Stimulated activated CD8-positive, alpha-beta memory T cell treated with anti-CD3 and anti-CD28 coated beads, Interleukin-2, amount 100 ng/mL, for 48 hours (primary cell): ENCODE measurements around the gene TSKS.
"Not testable (repeated sequence)": the region's sequence is repeated elsewhere in the genome, so short reads cannot be mapped to it uniquely, and the experiment has no call there.

ENCODE experiments used
- DNase-seq, 2 donors: peaks; one replicate each; pipeline ENCODE4 v3.0.0-alpha.2; 2020; ENCODE audit warnings: low read depth in 2 of 2

The TSKS gene

DNA sequence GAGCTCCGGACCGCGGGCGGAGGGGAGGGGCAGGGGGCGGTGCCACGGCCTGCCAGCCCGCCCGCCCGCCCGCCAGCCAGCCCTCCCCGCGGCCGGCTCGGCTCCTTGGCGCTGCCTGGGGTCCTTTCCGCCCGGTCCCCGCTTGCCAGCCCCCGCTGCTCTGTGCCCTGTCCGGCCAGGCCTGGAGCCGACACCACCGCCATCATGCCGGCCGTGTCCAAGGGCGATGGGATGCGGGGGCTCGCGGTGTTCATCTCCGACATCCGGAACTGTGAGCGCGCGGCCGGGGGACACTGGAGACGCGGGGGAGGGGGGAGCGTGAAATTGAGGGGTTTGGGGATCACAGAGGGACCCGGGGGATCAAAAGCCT, 3.8 kb upstream of the TSKS start, which contains the start of gene AP2A1:
AP2A1 (plus strand) TSS at position 72 of the 370 bp plus-strand sequence; CDS start at position 205, 133 bp downstream.
- DNase-seq: no peak

DNA sequence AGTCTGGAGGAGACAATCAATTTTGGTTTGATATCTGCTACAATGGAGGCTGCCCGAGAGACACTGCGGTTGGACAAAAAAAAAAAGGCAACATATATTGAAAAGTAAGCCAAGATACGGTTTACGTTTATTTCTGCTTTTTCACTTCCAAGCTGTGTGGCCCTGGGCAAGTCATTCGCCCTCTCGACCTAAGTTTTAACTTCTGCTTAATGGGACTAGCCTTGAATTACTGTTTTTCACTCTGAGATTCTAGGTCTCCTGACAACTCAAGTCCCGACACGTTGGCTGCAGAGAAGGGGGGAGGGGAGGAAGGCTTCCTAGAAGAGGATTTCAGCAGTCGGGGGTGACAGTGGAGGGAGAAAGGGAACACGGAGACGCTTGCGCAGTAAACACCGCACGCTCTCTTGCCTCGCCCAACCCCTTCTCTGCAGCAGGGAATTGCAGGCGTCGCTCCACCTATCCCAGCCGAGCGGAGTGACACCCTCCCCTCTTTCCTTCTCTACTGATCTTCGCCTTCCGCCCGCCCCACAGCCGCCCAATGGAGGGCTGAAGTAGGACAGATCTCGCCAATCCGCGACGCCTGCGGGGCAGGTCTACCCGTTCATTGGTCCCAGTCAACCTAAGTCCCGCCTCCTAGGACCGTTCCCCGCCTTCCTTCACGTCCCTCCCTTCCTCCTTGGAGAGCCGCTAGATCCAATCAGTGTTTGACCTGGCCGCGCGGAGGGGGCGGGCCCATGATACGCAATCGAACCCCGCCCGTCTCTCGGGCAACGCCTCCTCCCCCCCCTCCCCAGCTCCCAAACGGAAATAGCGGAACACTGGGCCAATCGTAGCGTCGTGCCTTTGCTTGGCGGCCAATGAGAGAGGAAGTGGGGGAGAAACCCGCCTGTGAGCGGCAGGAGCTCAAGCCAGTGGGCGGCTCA, 3.2 kb upstream of the TSKS start:
- DNase-seq: peak; percentile 97

DNA sequence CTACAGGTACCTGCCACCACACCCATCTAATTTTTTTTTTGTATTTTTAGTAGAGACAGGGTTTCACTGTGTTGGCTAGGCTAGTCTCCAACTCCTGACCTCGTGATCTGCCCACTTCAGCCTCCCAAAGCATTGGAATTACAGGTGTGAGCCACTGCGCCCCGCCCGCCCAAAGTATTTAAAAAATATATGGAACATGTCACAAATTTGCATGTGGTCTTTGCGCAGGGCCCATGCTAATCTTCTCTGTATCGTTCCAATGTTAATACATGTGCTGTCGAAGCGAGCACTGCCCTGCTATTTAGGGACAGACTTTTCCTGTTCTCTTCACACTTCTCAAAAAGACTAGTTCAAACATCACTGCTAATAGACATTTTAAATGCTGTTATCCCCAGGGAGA, 1.2 kb upstream of the TSKS start:
- DNase-seq: no peak

DNA sequence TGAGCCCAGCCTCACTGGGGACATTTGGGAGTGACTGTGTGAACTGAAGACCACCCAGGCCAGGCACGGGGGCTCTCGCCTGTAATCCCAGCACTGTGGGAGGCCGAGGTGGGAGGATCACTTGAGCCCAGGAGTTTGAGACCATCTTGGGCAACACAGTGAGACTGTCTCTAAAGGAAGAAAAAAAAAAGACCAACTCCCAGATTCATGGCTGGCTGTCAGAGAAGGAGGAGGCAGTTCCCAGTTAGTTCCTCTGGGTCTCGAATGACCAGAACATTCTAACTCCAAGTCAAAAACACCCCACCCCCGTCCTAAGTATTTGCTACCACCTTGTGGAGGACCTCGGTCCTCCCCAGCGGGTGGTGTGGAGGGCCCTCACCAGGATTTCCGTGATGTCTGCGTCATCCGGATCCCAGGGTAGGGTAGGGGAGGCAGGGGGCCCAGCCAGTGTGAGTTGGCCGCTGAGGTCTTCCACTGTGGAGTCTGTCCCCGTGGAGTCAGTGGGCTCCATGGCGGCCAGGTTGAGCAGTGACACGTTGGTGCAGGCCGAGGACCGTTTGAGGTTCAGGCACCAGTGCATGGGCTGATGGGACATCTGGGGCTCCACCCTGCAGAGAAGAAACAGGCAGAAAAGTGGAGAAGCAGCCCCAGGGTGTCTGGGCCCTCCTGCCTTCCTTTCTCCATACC, 1.3 kb downstream of the TSKS start:
- no peak for DNase-seq

DNA sequence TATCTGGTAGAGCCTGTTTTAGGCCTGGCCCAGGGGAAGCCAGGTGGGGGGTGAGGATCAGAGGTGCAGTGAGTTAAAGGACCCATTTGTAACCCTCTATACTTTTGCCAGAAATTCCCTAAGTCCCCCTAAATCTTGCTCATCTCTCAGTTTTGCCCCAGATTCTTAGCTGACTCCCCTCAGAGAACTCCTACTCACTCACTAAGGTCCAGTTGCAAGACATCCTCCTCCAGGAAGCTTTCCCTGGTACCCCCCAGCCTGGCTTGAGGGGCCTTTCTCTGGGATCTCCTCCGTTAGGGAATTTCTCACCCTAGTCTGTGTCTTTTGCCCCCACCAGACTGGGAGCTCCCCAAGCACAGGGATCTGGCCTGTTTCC, 1.9 kb downstream of the TSKS start:
- no peak for DNase-seq

DNA sequence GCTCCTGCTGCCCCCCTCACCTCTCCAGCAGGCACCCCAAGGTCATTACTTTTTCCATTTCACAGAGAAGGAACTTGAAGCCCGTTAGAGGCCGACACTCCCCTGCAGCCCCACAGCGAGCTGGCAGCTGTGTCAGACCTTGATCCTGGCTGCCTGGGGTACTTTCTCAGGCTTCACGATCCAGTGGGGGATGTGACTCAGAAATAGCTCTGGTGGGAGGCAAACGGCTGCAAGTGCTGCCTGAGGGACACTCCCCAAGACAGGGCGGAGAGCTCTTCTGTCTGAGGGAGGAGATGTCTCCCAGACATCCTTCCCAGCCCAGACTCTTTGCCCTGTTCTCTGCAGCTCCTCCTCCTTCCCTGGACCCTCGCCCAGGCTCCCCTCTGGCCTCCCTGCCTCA, 4.8 kb downstream of the TSKS start:
- no peak for DNase-seq

DNA sequence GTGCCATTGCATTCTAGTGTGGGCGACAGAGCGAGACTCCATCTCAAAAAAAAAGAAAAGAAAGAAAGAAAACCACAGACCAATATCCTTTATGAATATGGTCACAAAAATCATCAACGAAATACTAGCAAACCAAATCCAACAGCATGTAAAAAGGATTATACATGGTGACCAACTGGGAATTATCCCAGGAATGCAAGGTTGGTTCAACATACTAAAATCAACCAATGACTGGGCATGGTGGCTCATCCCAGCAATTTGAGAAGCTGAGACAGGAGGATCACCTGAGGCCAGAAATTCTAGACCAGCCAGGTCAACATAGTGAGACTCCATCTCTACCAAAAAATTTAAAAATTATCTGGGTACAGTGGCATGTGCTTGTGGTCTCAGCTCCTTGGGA, 7.2 kb downstream of the TSKS start:
- no peak for DNase-seq

DNA sequence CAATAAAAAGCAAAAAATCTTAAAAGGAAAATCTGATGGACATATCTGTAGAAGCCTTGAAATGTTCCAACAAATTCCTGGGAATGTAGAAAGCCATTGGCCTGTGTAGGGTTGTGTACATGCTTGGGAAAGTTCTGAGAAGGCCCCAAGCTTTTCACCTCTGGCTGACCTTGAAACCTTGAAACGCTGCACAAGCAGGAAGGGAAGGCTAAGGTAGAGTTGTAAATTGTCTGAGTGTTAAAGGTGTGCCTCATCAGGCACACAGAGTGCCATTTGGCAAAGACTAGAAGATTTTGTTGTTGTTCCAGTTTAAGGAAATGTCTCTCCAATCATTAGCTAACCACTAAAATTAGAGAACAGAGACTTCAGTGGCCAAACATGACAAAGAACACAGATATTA, 10.4 kb downstream of the TSKS start:
- DNase-seq: no peak

DNA sequence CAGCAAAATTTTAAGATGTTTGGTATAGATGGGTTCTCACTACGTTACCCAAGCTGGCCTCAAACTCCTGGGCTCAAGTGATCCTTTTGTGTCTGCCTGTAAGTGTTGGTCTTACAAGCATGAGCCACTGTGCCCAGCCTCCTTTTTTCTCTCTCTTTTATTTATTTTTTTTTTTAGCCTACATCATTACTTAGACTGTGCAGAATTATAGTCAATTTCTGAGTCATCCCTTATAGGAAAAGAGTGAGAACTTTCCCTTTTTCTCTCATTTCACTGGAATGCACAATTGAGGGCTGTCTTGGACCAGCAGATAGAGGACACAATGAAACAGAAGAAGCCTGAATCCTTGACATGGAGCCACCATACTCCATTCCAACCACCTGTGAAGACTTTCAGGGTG, 13.3 kb downstream of the TSKS start:
- no peak for DNase-seq

DNA sequence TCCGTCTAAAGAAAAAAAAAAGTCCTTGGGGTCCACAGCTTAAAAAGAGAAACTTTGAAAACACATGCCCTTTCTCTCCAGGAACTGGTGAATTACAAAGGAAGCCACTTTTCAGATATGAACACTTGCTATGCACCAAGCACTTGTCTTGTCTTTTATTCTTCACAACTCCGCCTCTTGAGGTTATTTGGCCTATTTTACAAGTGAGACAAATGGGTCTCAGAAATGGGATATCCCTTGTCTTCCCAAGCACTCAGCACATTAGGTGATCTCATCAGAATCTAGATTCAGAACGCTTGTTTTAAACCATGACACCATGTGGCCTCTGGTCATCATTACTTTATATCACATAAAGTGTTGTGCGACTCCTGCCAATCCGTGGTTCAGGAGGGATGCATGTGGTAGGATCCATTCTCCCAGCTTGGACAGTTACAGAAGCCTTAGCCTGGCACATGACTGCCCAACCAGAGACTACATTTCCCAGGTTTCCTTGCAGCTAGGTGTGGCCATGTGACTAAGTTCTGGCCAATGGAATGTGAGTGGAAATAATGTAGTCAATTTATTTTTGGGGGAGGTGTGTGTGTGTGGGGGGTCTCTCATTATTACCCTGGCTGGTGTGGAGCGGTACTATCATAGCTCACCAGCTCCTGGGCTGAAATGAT, 13.9 kb downstream of the TSKS start:
- DNase-seq: no peak

DNA sequence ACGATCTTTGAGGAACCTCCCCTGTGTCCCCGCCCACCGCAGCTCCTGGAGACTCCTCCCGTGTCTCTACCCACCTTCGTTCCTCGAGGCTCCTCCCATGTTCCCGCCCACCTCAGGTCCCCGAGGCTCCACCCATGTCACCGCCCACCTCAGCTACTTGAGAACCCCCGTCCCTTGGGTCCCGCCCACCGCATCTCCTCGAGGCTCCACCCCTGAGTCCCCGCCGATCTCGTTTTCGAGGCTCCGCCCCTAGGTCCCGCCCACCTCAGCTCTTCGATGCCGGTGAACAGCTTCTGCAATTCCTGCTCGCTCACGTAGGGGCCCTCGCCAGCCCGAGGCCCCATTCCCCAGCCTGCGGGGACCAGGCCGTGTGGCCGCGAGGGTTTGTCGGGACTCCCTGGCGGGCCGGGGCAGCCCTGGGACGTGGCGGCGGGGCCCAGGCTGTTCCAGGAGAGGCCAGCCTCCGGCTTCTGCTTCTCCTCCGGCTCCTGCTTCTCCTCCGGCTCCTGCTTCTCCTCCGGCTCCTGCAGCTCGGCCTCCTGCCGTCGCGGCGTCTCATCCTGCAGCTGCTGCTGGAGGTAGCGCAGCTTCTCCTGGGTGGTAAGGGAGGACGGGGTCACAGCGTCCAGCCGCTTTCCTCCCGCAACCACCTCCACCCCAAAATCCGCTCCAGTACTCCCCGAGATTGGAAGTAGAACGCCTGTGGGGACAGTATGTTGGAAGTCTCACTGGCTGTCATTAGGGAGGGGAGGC, 16.7 kb downstream of the TSKS start:
- peak; percentile 37 to 69 for DNase-seq

DNA sequence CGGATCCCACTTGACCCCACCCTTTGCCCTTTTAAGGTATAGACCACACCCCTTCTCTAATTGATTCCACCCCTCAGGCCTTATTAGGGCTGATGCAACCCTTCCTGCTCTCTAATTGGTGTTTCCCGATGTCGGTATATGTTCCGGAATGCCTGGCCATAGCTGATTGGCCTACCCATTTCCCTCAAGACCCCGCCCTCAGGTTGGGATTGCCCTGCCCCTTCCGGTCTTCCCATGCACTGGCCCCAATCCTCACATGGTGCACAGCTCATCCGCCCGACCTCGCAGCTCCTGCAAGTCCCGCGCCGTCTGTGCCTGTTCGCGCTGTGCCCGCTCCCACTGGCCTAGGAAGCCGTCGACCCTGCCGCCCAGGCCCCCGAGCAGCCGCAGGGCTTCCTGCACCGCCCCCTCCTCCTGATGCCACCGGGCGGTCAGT, 18.1 kb downstream of the TSKS start:
- no peak for DNase-seq

DNA sequence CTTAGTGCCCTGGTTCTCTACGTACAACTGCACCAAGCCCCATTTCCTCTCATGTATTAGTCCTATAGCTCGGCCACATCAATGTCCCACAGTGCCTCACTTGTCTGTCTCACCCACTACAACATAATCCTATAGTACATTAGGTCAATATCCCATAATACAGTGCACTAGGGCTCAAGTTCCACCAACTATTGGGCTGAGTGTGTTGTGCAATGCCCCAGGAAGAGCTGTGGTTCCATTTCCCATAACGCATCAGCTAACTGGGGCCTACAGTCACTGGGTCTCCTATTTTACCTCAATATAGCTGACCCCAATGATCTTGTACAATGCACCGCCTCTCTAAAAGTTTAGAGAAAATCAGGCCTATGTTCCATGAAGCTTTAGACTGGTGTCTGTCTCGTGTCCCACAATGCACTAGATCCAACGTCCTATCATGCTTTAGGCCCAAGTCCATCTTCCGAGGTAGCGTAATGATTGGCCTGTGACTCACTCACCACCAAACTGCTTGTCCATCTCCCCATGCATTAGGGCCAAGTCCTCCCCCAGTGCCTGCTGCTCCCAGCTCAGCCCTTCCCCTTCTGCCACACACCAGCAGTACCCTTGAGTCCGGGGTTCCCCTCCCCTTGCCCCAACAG, 21.8 kb downstream of the TSKS start:
- no peak for DNase-seq

DNA sequence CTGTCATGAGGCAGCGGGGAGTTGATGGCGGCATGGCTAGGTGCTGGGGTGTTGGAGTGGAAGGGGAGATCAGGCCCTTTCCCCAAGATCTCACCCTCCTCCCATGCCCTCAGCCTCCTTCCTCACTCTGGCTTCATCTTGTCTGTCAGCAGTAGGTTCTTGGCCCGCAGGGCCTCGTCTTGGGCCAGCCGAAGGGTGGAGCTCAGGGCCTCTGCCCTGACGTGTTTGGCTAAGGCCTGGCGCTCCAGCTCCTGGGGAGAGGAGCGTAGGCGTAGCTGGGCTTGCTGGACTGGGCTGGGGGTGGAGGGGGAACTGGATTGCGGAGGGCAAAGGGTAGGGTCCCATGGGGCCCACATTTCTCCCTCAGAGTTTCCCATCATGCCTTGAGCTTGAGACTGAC, 23.2 kb downstream of the TSKS start:
- no peak for DNase-seq

DNA sequence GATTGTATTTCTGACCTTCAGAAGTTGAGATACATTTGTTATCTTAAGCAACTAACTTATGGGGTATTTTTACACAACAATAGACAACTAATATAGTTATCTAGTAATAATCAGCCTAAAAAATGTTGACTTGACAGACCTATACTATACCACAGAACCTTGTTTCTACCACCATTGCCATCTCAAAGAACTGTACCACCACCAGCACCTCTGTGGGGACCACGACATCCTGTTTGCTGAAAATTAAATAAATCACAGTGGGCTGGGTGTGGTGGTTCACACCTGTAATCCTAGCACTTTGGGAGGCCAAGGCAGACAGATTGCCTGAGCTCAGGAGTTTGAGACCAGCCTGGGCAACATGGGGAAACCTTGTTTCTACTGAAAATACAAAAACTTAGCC, 24.0 kb downstream of the TSKS start:
- DNase-seq: no peak

DNA sequence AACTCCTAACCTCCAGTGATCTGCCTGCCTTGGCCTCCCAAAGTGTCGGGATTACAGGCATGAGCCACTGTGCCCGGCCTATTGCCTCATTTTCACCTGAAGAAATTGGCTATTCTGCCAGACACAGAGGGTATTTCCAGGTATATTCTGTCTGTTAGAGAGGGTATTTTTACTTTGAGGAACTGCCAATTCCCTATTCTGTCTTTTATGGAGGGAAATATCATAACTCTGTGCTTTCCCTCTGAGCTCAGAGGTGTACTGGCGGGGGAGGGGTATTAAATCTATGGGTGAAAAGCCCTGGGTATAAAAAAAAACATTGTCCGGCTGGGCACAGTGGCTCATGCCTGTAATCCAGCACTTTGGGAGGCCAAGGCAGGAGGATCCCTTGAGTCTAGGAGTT, 24.8 kb downstream of the TSKS start:
- no peak for DNase-seq

DNA sequence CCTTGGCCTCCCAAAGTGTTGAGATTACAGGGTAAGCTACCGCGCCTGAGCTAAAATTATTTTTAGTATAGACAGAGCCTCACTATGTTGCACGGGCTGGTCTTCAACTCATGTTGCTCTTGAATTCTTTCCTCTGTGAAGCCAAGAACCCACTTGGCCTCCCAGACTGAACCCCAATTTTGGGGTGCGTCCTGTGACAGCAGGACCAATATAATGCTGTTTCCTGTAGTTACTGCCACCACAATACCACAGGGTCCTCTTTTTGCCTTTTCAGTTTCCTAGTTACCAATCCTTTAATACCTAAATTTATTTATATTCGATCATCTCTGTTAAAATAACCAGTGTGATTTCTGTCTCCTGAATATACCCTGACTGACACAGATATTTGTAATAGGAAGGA, 32.9 kb downstream of the TSKS start:
- DNase-seq: no peak

DNA sequence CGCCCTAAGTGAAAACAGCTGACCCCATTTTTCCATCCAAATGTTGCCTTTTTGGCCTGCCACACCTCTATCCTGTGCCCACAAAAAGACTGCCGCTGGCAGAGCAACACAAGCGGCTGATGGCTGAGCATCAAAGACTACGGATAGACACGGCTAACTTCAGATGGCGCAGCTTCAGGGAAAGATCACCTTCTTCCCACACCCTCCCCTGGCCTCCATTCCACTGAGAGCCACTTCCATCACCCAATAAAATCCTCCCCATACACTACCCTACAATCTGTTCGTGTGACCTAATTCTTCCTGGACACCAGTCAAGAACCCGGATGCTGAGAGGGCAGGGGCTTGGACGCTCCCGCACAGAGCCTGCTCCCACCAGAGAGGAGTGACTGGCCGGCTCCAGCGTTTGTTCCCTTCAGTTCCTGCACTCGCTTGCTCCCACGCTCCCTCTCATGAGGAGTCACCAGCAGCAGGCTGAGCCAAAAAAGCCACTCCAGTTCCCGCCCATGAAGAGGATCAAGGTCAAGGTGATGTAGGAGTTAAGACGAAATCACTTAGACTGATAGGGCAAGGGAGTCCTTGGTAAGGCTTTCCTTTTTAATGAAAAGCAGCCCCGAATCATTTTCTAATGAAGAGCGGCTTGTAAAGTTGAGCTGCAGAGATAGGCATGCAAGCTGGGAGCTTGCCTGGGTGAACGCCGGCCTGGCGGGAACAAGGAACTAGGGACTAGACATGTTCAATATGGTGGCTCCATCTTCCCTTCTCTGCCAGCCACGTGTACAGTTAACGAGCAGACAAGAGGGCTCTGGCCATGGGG, 35.7 kb downstream of the TSKS start:
- no peak for DNase-seq

DNA sequence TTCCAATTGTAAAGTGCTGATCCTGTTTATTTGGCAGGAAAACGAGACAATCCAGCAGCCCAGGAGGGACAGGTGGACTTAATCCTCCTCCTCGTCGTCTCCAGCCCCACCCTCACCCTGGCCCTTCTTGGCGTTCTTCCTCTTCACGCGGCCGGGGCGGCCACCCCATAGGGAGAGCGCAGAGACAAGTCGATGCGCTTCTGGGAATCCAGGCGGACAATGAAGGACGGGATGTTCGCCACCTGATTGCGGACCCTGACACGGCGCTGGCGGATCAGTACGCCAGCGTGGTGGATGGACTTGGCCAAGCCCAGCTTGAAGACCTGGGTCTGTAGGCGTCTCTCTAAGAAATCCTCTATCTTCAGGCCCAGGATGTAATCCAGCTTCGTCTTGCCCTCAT, 43.7 kb downstream of the TSKS start:
- DNase-seq: not testable (repeated sequence)

DNA sequence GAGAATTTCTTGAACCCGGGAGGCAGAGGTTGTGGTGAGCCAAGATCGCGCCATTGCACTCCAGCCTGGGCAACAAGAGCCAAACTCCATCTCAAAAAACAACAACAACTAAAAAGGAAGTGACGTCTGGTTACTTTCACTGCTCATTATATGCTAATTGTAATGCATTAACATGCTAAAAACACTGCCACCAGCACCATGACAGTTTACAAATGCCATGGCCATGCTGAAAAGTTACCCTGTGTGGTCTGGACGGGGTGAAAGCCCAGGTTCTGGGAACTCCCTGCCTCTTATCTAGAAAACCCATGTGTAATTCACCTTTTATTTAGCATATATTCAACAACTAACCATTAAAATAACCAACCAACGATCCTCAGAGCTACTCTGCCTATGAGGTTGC, 44.1 kb downstream of the TSKS start:
- no peak for DNase-seq

DNA sequence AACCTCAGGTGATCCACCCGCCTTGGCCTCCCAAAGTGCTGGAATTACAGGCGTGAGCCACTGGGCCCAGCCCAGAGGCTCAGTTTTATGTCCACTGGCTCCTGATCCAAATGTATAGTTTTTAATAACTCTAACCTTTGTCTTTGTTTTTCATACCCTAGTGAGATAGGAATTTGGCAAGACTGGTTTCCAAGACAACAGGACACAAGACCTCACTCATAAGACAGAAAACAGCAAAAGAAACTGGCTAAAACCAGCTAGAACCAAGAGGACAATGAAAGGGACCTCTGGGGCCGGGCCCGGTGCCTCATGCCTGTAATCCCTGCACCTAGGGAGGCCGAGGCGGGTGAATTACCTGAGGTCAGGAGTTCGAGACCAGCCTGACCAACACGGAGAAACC, 44.6 kb downstream of the TSKS start:
- no peak for DNase-seq
